OCI-LY7 (cell line): ENCODE results near the gene NDUFAF4. TPM values are rescaled to one million over a fixed set of nuclear protein-coding genes. Genes with fewer than 3 reads are reported as not detected.

Experiments used
- BruUV-seq: library from RNA; stranded (reverse); fragments of 400-500 nt; replicated peaks from 2 replicates; lab custom pipeline; 2021; lab: Mats Ljungman, UMichigan
- CTCF ChIA-PET: fragments of 300-600 bp; sonication (Branson Sonifier 250); formaldehyde crosslinking; loops from one replicate; lab custom pipeline; 2022; ENCODE audit warnings: antibody characterized with exemption; ENCODE audit not compliant: unreplicated experiment; lab: Charles Lee
- POLR2A ChIA-PET: fragments of 300-600 bp; sonication (Branson Sonifier 250); formaldehyde crosslinking; loops from one replicate; lab custom pipeline; 2022; ENCODE audit warnings: antibody characterized with exemption; lab: Charles Lee
- DNase-seq: peaks from one replicate; pipeline ENCODE4 v3.0.0-alpha.2; 2015; ENCODE audit warnings: low spot score
- H2AFZ ChIP-seq: fragments of 200-600 bp; sonication (generic), shearing (Covaris generic); 2 replicates; pipeline ENCODE4 v1.6.1; 2014; ENCODE audit warnings: mild to moderate bottlenecking, antibody characterized with exemption, low read length, moderate library complexity
- H3K27ac ChIP-seq: fragments of 200-600 bp; sonication (generic); 2 replicates; pipeline ENCODE4 v1.5.1; 2014; ENCODE audit warnings: mixed run types, low read depth, mild to moderate bottlenecking, moderate library complexity, low read length, inconsistent platforms; ENCODE audit not compliant: poor library complexity, severe bottlenecking
- H3K36me3 ChIP-seq: fragments of 200-600 bp; sonication (generic); 2 replicates; pipeline ENCODE4 v1.6.1; 2014; ENCODE audit warnings: mild to moderate bottlenecking, antibody characterized with exemption, low read length, moderate library complexity, mixed read lengths; ENCODE audit not compliant: insufficient read depth
- H3K4me1 ChIP-seq: fragments of 200-600 bp; sonication (generic); 2 replicates; pipeline ENCODE4 v1.5.1; 2014; ENCODE audit warnings: mild to moderate bottlenecking, low read length; ENCODE audit not compliant: insufficient read depth, poor library complexity, severe bottlenecking
- H3K4me2 ChIP-seq: fragments of 200-600 bp; sonication (generic); 2 replicates; pipeline ENCODE4 v1.6.1; 2014; ENCODE audit warnings: mild to moderate bottlenecking, low read length
- H3K4me3 ChIP-seq: fragments of 200-600 bp; sonication (generic); 2 replicates; pipeline ENCODE4 v1.5.1; 2014; ENCODE audit warnings: mild to moderate bottlenecking, low read depth, low read length; ENCODE audit not compliant: poor library complexity, severe bottlenecking
- H3K79me2 ChIP-seq: fragments of 200-600 bp; sonication (generic); 2 replicates; pipeline ENCODE4 v1.6.1; 2016; ENCODE audit warnings: low read depth, mild to moderate bottlenecking, low read length, moderate library complexity, mixed read lengths; ENCODE audit not compliant: insufficient read depth
- H3K9me2 ChIP-seq: fragments of 200-600 bp; sonication (generic); 2 replicates; pipeline ENCODE4 v1.6.1; 2016; ENCODE audit warnings: mild to moderate bottlenecking, low read length, mixed read lengths; ENCODE audit not compliant: insufficient read depth
- H3K9me3 ChIP-seq: fragments of 200-600 bp; sonication (generic); 2 replicates; pipeline ENCODE4 v1.6.1; 2014; ENCODE audit warnings: mild to moderate bottlenecking, mixed run types, low read length, mixed read lengths
- H4K20me1 ChIP-seq: fragments of 200-600 bp; sonication (generic); 2 replicates; pipeline ENCODE4 v1.6.1; 2014; ENCODE audit warnings: mild to moderate bottlenecking, antibody characterized with exemption, low read length, moderate library complexity, mixed read lengths; ENCODE audit not compliant: insufficient read depth
- EZH2phosphoT487 ChIP-seq: fragments of 200-600 bp; sonication (generic); IDR thresholded peaks from 2 replicates; pipeline ENCODE4 v1.6.1; 2018; ENCODE audit warnings: low read depth, borderline replicate concordance, mild to moderate bottlenecking, mixed run types, antibody characterized with exemption, low read length, moderate library complexity, mixed read lengths
- intact Hi-C: fragments of 100-400 bp; cut with micrococcal nuclease; formaldehyde crosslinking; loops from one replicate; pipeline ENCODE4 v1.10.0; 2022; ENCODE audit not compliant: unreplicated experiment
- total RNA-seq, 2 experiments: library from RNA; depleted of rRNA in 1 of 2; stranded (reverse); fragments of >200 nt in 1 of 2; shearing (Covaris generic) in 1 of 2; gene quantifications; 2 replicates each; pipeline ENCODE4 v1.2.3, GENCODE V29; 2014 to 2022
- TF ChIP-seq, protein P1 (sequence below): fragments of 200-600 bp; sonication (generic); conservative IDR thresholded peaks from 2 replicates; pipeline ENCODE4 v1.5.1; 2014; ENCODE audit warnings: mild to moderate bottlenecking, antibody characterized with exemption, low read length, moderate library complexity, mixed read lengths

Gene NDUFAF4
- total RNA-seq, 2 experiments from 2014 or later = 31.5 to 80.4 TPM

DNA sequence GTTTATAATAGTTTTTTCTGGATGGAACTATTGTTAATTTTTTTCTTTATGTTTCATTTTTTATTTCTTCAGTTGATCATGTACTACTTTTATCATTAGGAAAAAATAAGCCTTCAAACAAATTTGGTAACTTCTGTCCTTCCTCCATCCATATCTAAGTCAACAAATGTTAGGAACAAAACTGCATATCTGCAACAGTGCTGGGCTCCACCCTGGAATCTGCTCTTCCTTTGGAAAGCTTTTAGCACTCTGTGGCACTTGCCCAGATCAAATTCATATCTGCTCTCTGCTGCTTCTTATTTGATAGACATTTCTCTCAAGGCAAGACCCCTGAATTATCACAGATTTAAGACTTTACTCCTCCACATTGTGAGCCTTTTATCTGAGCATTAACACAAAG is 36.1 kb downstream of the NDUFAF4 start:
- ChIA-PET POLR2A (no interaction called here), CTCF (no interaction called here)
- H3K9me3 ChIP-seq = peaks cover 7% of the 10 kb centered on the region; the same call in 1 of the 2 replicates
- TF ChIP-seq EZH2phosphoT487 = no peak
- TF ChIP-seq, protein P1, sequence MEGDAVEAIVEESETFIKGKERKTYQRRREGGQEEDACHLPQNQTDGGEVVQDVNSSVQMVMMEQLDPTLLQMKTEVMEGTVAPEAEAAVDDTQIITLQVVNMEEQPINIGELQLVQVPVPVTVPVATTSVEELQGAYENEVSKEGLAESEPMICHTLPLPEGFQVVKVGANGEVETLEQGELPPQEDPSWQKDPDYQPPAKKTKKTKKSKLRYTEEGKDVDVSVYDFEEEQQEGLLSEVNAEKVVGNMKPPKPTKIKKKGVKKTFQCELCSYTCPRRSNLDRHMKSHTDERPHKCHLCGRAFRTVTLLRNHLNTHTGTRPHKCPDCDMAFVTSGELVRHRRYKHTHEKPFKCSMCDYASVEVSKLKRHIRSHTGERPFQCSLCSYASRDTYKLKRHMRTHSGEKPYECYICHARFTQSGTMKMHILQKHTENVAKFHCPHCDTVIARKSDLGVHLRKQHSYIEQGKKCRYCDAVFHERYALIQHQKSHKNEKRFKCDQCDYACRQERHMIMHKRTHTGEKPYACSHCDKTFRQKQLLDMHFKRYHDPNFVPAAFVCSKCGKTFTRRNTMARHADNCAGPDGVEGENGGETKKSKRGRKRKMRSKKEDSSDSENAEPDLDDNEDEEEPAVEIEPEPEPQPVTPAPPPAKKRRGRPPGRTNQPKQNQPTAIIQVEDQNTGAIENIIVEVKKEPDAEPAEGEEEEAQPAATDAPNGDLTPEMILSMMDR = no peak
- no peaks in the 10 kb centered on the region for H4K20me1 ChIP-seq
- no TSS peak for BruUV-seq
- intact Hi-C loops = no loop called here
- no peak for DNase-seq
- H3K4me3 ChIP-seq = no peak overlapping the region
- no peaks in the 10 kb centered on the region for H3K4me1 ChIP-seq
- H2AFZ ChIP-seq = no peak overlapping the region
- H3K9me2 ChIP-seq = no peaks in the 10 kb centered on the region
- H3K36me3 ChIP-seq = no peaks in the 10 kb centered on the region
- no peak overlapping the region for H3K4me2 ChIP-seq
- H3K27ac ChIP-seq = no peak overlapping the region
- H3K79me2 ChIP-seq = no peaks in the 10 kb centered on the region

DNA sequence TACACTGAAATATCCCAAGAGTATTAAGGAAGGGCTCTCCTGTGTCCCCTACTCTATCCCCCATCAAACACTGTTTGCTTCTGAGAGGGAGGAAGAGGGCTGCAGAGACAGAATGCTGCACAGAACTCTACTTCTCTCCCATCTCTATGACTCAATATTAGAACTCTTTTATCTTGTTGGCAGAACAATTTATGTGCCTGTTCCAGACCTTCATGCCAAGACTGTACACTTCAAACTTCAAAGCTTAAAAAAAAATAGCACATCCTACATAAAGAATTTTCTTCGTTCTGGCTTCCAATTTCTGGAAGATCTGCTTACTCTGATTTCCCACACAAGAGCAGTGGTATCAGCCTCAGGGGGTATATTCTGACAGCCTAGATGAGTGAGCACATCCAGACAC is 40.8 kb downstream of the NDUFAF4 start:
- BruUV-seq = no TSS peak
- no peaks in the 10 kb centered on the region for H4K20me1 ChIP-seq
- ChIA-PET CTCF (no interaction called here), POLR2A (interaction anchor here (0.6 kb wide), 1 partner anchor 351 kb away, joined by 3 read pairs; no protein-coding TSS in a partner anchor)
- intact Hi-C loops = no loop called here
- TF ChIP-seq, protein P1 = no peak
- TF ChIP-seq EZH2phosphoT487 = no peak
- H3K4me2 ChIP-seq = no peak overlapping the region
- peaks cover 7% of the 10 kb centered on the region; the same call in 1 of the 2 replicates for H3K9me3 ChIP-seq
- no peaks in the 10 kb centered on the region for H3K4me1 ChIP-seq
- DNase-seq = no peak
- no peaks in the 10 kb centered on the region for H3K36me3 ChIP-seq
- no peaks in the 10 kb centered on the region for H3K9me2 ChIP-seq
- no peaks in the 10 kb centered on the region for H3K79me2 ChIP-seq
- no peak overlapping the region for H2AFZ ChIP-seq
- no peak overlapping the region for H3K4me3 ChIP-seq
- no peak overlapping the region for H3K27ac ChIP-seq

DNA sequence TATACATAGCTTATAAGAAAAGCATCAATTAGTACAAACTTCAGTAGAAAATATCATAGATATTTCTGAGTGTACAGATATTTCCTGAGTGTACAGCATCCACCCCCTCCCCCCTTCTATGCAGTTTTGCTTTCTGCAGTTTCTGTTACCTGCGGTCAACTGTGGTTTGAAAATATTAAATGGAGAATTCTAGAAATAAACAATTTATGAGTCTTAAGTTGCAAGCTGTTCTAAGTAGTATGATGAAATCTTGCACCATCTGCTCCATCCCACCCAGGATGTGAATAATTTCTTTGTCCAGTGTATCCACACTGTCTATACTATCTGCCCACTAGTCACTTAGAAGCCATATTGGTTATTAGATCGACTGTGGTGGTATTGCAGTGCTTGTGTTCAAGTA is 44.6 kb downstream of the NDUFAF4 start:
- no peak overlapping the region for H3K4me2 ChIP-seq
- BruUV-seq = no TSS peak
- DNase-seq = no peak
- H2AFZ ChIP-seq = no peak overlapping the region
- H3K9me3 ChIP-seq = no peaks in the 10 kb centered on the region
- H3K79me2 ChIP-seq = no peaks in the 10 kb centered on the region
- intact Hi-C loops = no loop called here
- TF ChIP-seq, protein P1 = no peak
- no peak for TF ChIP-seq EZH2phosphoT487
- H3K36me3 ChIP-seq = no peaks in the 10 kb centered on the region
- H3K27ac ChIP-seq = no peak overlapping the region
- H3K4me3 ChIP-seq = no peak overlapping the region
- H3K9me2 ChIP-seq = no peaks in the 10 kb centered on the region
- POLR2A ChIA-PET = no interaction called here
- H4K20me1 ChIP-seq = no peaks in the 10 kb centered on the region
- CTCF ChIA-PET = no interaction called here
- no peaks in the 10 kb centered on the region for H3K4me1 ChIP-seq
